Measurements from ENCODE around the gene MED7.

DNA sequence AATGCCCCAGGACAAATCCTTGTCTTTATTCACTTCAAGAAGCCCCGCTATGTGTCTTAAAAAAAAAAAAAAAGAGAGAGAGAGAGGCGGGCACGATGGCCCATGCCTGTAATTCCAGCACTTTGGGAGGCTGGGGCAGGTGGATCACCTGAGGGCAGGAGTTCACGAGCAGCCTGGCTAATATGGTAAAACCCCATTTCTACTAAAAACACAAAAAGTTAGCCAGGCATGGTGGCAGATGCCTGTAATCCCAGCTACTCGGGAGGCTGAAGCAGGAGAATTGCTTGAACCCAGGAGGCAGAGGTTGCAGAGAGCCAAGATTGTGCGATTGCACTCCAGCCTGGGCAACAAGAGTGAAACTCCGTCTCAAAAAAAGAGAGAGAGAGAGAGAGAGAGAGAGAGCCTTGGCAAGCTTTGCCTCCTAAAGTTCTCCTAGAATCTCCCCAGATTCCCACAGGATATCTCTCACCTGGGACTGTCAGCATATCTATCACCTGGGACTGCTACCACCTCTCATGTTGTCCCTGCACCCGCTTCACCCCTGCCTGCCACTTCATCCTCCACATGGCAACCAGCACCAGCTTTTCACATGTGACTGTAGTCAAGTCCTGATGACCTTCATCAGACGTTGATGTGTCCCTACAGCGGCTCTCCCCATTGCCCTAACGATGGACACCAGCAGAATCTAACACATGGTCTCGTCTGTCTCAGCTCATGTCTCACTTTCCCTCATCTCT lies 43.8 kb upstream of the MED7 start:
- no peak for TF ChIP-seq POLR2A (IDR thresholded peaks at IDR 0.05; ENCODE audit: low read length)
- no peak for TF ChIP-seq GATA1 (IDR thresholded peaks at IDR 0.05; ENCODE audit: low read depth, low read length)

All from erythroblast (primary cell).